ENCODE measurements around the gene CHML. TPM values are rescaled to one million over a fixed set of nuclear protein-coding genes. Genes with fewer than 3 reads are reported as not detected.
A peak's percentile ranks its signal among the peaks of the same experiment; 100 is the strongest.

Gene CHML
- total and polyA plus RNA-seq, 2 experiments from 2014 or later = 4.4 to 20.9 TPM

- DNase-seq (ENCODE audit: low spot score) = no peak
- Histone ChIP-seq H3K36me3 (replicated peaks; ENCODE audit: insufficient read depth, low read depth) (no peaks in the 10 kb centered on the region), H3K9me3 (ENCODE audit: low read depth) (no peaks in the 10 kb centered on the region), H3K4me2 (peak overlapping the region; percentile 33), H3K4me3 (no peak overlapping the region), H3K27me3 (no peaks in the 10 kb centered on the region), H3K4me1 (ENCODE audit: insufficient read depth) (peaks cover 17% of the 10 kb centered on the region), H3K27ac (no peak overlapping the region), H2AFZ (no peak overlapping the region), H3K79me2 (no peaks in the 10 kb centered on the region), H3K9me2 (replicated peaks; ENCODE audit: insufficient read depth) (no peaks in the 10 kb centered on the region), H4K20me1 (ENCODE audit: insufficient read depth, poor library complexity, severe bottlenecking) (no peaks in the 10 kb centered on the region)
- 87% methylated on average over 4 of the region's 4 CpGs for WGBS (ENCODE audit: low lambda C conversion rate, missing lambda C conversion rate)
- no peak for TF ChIP-seq EZH2 (IDR thresholded peaks at IDR 0.05; ENCODE audit: borderline replicate concordance)
- no peak for TF ChIP-seq EZH2phosphoT487 (IDR thresholded peaks at IDR 0.05; ENCODE audit: low read depth, severe bottlenecking, unreplicated experiment)
- TF ChIP-seq CTCF (IDR thresholded peaks at IDR 0.05; ENCODE audit: poor library complexity) = no peak
These were observed 25.6 kb downstream of the CHML start for GRCh38 chr1:241614572-241614971.

- DNase-seq (ENCODE audit: low spot score) = no peak
These were observed 26.0 kb downstream of the CHML start for GRCh38 chr1:241614144-241614543.

GRCh38 chr1:241612533-241613477 is 27.4 kb downstream of the CHML start:
- no peaks in the 10 kb centered on the region for H3K9me3 ChIP-seq (ENCODE audit: low read depth)
- peak; percentile 21 for DNase-seq (ENCODE audit: low spot score)
- no peak for TF ChIP-seq CTCF (IDR thresholded peaks at IDR 0.05; ENCODE audit: poor library complexity)
- H3K4me1 ChIP-seq (ENCODE audit: insufficient read depth) = peaks cover 17% of the 10 kb centered on the region
- peak overlapping the region; percentile 25 for H3K27ac ChIP-seq
- no peak overlapping the region for H3K4me3 ChIP-seq
- no peaks in the 10 kb centered on the region for H3K79me2 ChIP-seq
- H3K36me3 ChIP-seq (replicated peaks; ENCODE audit: insufficient read depth, low read depth) = no peaks in the 10 kb centered on the region
- 83% methylated on average over 9 of the region's 9 CpGs for WGBS (ENCODE audit: low lambda C conversion rate, missing lambda C conversion rate)
- H3K9me2 ChIP-seq (replicated peaks; ENCODE audit: insufficient read depth) = no peaks in the 10 kb centered on the region
- H3K4me2 ChIP-seq = no peak overlapping the region
- H4K20me1 ChIP-seq (ENCODE audit: insufficient read depth, poor library complexity, severe bottlenecking) = no peaks in the 10 kb centered on the region
- H2AFZ ChIP-seq = no peak overlapping the region
- H3K27me3 ChIP-seq = no peaks in the 10 kb centered on the region

More at GRCh38 chr1:241614144-241614543, 26.0 kb downstream of the CHML start:
- TF ChIP-seq EZH2phosphoT487 (IDR thresholded peaks at IDR 0.05; ENCODE audit: low read depth, severe bottlenecking, unreplicated experiment) (no peak), EZH2 (IDR thresholded peaks at IDR 0.05; ENCODE audit: borderline replicate concordance) (no peak), CTCF (IDR thresholded peaks at IDR 0.05; ENCODE audit: poor library complexity) (no peak)
- Histone ChIP-seq H3K27me3 (no peaks in the 10 kb centered on the region), H3K4me2 (no peak overlapping the region), H3K4me1 (ENCODE audit: insufficient read depth) (peaks cover 17% of the 10 kb centered on the region), H3K9me2 (replicated peaks; ENCODE audit: insufficient read depth) (no peaks in the 10 kb centered on the region), H4K20me1 (ENCODE audit: insufficient read depth, poor library complexity, severe bottlenecking) (no peaks in the 10 kb centered on the region), H3K9me3 (ENCODE audit: low read depth) (no peaks in the 10 kb centered on the region), H3K79me2 (no peaks in the 10 kb centered on the region), H3K27ac (no peak overlapping the region), H3K4me3 (no peak overlapping the region), H2AFZ (no peak overlapping the region), H3K36me3 (replicated peaks; ENCODE audit: insufficient read depth, low read depth) (no peaks in the 10 kb centered on the region)
- 93% methylated on average over 4 of the region's 4 CpGs for WGBS (ENCODE audit: low lambda C conversion rate, missing lambda C conversion rate)

Measured in hepatocyte (in vitro differentiated cells).